GM19455 (cell line): ENCODE data around the gene CDH23.

Experiments
- ATAC-seq: cut with Tn5 transposase; IDR thresholded peaks from one replicate; pipeline ENCODE4 v1.9.1; 2021; ENCODE audit not compliant: unreplicated experiment

CDH23 gene

DNA sequence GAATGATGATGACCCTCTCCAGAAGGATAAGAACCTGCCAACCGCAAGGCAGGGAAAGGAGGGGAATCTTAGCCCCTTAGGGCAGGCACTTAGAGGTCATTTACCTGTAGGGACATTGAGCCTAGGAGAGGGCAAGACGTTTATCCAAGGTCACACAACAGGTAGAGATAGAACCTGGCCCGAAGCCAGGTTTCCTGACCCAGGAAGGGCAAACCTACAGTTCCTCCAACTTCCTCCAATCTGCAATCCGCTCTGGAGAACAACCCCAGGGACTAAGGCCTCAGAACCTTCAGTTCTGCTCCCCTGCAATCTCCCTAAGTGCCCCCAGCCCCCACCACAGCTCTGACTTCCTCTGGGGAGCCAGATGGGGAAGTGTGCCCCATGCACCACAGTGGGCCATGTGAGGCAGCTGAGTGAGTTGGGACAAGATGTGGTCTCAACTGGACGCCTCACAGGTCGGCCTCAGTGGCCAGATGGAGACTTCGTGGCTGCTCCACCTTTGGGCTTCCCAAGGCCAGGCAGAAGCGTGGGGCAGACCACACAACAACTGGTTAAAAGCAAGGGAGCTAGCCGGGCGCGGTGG lies 455.7 kb downstream of the CDH23 start:
- no peak for ATAC-seq

DNA sequence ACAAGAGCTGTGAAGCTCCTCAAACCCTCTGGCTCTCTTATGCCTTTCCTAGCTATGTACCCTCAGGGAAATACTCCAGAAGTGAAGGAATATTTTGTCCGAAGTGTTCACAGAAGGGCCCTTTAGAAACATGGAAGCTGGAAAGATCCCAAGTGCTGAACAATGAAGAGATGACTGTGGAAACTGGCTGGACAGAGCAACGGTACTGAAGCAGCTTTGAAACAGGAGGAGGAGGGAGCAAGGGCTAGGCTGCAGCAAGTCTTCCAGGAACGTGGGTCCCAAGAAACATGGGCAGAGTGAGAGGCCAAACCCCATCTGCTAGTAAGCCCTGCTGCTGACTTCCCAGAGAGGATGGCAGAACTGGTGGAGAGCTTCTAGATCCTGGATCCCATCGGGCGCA lies 457.3 kb downstream of the CDH23 start:
- ATAC-seq, result no peak

DNA sequence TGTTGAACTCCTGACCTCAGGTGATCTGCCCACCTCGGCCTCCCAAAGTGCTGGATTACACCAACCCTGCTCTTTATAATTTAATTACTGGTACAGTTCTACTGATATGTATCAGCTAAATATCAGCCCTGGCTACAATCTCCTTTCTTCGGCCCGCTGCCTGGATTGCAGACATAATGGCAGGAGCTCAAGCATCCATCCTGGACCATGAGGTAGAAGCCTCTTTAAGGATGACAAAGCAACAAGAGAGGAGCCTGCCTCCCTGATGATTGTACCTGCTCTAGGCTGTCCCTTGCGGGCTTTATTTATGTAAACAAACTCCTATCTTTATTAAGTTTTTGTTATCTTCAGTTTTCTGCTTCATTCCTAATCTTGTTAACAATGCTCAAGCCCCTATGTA lies 459.9 kb downstream of the CDH23 start:
- no peak for ATAC-seq

DNA sequence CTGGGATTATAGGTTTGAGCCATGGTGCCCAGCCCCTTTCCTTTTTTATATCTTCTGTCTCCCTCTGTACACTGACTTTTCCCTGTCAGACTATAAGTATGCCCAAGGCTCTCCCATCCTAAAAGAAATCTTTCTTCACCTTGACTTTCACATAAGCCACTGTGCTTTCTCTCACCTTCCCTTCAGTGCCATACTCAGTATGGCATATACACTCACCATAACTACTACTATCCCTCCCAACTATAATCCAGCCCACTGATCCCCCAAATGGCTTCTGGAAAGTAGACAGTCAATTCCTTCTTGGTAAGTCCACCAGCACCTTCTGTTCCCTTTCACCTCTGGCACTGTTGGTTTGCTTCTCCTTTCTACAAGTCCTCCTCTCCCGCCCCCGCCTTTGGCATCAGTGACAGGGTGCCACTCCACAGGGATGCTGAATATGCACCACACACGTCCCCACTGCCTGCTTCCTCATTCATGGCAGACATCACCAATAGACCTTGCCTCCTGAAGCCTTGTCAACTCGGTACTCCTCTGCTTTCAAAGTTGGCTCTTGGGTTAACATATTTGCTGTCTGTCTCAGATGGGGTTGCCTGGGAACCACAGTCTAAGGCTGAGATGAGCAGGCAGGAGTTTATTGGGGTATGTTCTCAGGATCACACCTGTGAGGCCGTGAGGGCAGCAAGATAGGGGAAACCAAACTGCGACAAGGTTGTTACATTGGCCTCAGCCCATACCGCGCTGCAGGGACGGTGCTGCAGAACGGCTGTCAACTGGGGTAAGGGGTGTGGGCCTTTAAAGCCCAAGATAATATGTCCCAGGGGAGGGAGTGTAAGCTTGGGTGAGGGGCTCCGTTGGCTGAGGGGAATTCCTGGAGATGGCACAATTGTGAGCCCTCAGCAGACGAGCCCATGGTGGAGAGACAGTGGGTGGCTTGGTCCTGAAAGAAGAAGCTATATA lies 461.5 kb downstream of the CDH23 start:
- no peak for ATAC-seq

DNA sequence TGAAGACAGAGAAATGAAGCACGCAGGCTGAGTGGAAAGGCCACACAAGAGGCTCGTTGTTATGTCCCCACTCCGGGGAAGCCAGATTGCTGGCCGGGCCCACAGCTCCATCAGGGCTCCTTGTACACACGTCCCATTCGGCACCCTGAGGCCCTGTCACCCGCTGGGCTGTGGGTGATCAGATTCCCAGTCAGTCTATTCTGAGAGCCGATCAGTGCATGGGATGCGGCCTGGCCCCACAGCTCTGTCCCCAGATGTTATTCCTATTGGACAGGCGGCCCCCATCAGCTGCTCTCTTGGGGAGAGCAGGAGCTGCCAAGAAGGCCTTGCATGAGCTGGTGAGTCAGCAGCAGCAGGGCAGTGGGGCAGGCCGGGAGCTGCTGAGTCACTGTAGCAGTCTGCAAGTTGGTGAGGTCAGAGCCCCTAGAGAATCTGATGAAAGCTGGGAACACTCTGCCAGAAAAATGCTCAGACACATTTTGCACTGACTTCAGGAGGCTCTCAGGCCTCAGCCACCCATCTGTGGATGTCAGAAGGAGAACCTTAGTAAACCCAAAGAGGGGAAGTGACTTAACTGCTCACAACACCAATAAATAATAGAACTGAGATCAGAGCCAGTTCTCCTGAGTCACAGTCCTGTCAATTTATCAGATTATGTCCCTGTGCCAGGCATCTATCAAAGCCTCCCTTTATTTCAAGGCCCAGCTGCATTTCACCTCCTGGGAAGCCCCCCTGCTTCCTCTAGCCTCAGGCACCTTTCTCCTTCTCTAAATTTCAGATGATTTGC lies 463.7 kb downstream of the CDH23 start:
- no peak for ATAC-seq

DNA sequence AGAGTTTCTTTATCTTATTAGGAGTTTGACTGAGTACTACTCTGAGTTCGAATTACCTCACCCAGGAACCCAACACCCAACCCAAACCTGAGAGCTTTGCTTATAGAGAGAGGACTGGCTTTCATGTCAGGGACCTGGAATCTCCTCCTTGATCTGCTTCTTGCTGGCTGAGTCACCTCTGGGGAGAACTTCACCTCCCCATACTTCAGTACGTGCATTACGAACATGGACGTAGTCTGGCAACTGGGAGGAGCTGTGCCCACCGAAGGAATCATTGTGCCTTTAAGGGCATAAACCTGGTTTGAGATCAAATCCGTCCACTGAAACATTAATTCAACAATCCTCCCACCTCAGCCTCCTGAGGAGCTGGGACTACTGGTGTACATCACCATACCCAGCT lies 466.5 kb downstream of the CDH23 start:
- no peak for ATAC-seq

DNA sequence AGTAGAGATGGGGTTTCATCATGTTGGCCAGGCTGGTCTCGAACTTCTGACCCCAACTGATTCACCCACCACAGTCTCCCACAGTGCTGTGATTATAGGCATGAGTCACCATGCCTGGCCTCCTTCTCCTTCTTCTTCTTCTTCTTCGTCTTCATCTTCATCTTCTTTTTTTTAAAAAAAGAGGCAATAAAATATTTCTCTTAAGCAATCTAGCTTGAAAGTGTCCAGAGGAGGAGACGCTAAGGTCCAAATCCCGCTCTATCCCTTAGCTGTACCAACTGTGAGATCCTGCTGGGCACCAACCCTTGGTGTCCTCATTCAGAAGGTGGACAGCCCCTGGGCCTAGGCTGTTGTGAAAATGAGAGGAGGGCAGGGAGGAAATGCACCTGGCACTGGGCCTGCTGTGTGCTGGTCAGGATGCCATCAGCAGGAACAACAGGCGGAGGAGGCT lies 468.2 kb downstream of the CDH23 start:
- ATAC-seq, result no peak
